GM20431 (cell line): ENCODE data around the gene NUDC.
"Not testable (repeated sequence)": the region's sequence is repeated elsewhere in the genome, so short reads cannot be mapped to it uniquely, and the experiment has no call there.

ENCODE experiments used
- in situ Hi-C: fragments of 300-500 bp; cut with MseI, MboI; formaldehyde crosslinking; loops from one replicate; pipeline ENCODE4 v1.15.0; 2020; ENCODE audit warnings: low sequenced_read_pairs; ENCODE audit not compliant: unreplicated experiment

The NUDC gene

GRCh38 chr1:26981146-26981846 is 59.8 kb downstream of the NUDC start:
- in situ Hi-C loops: no loop called here

DNA sequence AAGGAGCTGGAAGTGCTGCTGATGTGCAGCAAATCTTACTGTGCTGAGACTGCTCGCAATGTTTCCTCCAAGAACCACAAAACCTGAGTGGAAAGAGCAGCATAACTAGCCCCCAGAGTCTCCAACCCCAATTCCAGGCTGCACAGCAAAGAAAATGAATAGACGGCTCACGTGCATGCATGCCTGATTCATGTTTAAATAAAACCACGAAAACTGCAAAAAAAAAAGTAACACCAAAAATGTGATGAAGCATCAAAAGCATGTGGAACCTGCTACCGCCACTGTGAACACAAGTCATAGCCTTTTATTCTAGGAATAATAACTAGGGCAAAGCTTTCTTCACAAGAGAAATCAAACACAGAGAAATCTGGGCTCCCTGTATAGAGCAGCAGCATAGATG is 62.3 kb downstream of the NUDC start:
- in situ Hi-C loops: no loop called here

- in situ Hi-C loops: no loop called here
Observed at GRCh38 chr1:26984291-26984690, 62.7 kb downstream of the NUDC start.

GRCh38 chr1:26986658-26987057 is 65.1 kb downstream of the NUDC start:
- in situ Hi-C loops: no loop called here

- in situ Hi-C loops: not testable (repeated sequence)
Observed at GRCh38 chr1:26989403-26990109, 68.0 kb downstream of the NUDC start.

DNA sequence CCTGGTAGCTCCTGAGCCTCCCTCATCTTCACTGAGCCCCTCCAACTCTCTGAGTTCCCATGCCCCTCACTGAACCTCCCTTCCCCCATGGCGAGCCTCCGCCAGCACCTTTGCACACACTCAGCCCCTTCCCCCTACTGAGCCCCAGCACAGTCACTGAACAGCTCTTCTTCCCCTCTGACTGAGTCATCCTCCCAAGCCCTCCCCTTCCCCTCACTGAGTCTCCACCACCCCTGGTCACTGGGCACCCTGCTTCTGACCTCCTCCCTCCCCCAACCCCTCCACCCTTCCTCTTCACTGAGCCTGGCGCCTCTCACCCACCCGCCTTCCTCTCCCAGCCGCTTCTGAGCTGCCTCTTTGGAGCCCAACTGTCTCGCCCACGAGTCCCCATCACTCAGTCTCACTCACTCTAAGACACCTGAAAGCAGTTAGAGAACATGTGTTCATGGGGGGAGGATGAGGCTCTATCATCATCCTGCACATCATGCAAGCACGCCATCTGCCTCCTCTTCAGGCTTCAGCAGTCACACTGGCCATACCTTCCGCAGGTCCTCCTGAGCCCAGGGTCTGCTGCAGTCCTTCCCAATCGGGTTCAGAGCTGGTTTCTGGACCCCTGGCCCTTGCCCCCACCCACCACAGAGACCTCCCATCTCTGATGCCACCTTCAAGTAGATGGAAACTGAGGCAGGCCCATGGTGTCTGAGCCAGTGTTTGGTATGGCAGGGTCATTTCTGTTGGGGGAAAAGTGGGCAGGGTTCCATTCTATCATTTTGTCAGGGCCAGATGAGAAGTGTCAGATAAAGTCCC is 70.0 kb downstream of the NUDC start:
- in situ Hi-C loops: no loop called here

- in situ Hi-C loops: no loop called here
Observed at GRCh38 chr1:26993237-26994019, 71.9 kb downstream of the NUDC start, which contains the start of gene TRNP1. Gene TRNP1, plus strand, starts transcription at chr1:26993692. Its CDS starts 95 bp downstream, at chr1:26993787.

DNA sequence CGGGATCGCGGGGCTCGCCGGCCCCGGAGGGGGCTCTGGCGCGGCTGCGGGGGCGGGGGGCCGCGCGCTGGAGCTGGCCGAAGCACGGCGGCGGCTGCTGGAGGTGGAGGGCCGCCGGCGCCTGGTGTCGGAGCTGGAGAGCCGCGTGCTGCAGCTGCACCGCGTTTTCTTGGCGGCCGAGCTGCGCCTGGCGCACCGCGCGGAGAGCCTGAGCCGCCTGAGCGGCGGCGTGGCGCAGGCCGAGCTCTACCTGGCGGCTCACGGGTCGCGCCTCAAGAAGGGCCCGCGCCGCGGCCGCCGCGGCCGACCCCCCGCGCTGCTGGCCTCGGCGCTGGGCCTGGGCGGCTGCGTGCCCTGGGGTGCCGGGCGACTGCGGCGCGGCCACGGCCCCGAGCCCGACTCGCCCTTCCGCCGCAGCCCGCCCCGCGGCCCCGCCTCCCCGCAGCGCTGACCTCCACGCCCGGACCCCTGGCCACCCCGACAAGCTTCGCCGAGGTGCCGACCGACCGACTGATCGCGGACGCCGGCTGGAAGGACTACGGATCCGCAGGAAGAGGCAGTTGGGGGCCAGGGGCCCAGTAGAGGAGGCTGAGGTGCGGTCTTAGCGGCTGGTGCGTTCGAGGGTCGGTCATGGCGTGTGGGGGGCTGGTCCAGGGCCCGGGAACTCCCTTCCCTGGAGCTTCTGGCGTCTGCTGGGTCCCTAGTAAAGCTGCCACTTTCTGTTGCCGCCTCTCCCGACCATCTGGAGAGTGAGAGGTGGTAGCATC is 72.7 kb downstream of the NUDC start:
- in situ Hi-C loops: no loop called here

DNA sequence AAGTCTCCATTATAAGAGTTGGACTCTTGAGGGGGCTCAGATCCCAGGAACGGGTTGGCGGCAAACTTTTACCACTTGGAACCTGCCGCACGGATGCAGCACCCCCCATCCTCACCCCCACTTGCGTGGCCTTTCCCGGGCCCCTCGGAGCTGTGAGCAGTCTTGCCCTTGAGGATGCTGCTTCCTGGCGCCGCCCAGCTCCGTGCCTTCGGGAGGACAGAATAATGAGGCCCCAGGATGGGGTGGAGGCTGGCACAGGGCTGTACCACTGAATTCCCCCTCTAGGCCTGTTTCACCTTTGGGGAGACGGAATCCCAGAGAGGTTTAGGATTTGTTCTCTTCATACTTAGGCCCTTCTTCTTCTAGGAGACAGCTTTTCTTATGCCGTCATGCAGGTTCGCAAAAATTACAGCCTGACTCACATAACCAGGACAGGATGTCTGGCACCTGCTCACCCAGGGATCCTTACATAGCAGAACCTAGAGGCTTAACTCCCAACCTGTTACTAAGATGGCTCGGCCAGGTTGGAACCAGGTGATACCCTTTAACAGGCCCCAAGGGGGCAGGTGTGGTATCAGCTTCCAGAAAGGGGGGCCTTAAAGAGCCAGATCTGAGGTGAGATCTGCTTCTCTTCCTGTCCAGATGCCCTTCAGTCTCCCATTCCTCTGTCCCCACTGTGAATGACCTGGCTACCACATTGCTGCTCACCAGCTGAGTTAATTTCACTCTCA is 73.4 kb downstream of the NUDC start:
- in situ Hi-C loops: no loop called here

GRCh38 chr1:26996024-26996423 is 74.5 kb downstream of the NUDC start:
- in situ Hi-C loops: no loop called here
